HG03354 (cell line): ENCODE data around the gene URM1.
A peak's percentile ranks its signal among the peaks of the same experiment; 100 is the strongest.
"Not testable (repeated sequence)": the region's sequence is repeated elsewhere in the genome, so short reads cannot be mapped to it uniquely, and the experiment has no call there.

Experiments
- ATAC-seq: cut with Tn5 transposase; IDR thresholded peaks from one replicate; pipeline ENCODE4 v1.9.1; 2021; ENCODE audit warnings: mild to moderate bottlenecking; ENCODE audit not compliant: unreplicated experiment, poor library complexity, severe bottlenecking

Gene URM1

DNA sequence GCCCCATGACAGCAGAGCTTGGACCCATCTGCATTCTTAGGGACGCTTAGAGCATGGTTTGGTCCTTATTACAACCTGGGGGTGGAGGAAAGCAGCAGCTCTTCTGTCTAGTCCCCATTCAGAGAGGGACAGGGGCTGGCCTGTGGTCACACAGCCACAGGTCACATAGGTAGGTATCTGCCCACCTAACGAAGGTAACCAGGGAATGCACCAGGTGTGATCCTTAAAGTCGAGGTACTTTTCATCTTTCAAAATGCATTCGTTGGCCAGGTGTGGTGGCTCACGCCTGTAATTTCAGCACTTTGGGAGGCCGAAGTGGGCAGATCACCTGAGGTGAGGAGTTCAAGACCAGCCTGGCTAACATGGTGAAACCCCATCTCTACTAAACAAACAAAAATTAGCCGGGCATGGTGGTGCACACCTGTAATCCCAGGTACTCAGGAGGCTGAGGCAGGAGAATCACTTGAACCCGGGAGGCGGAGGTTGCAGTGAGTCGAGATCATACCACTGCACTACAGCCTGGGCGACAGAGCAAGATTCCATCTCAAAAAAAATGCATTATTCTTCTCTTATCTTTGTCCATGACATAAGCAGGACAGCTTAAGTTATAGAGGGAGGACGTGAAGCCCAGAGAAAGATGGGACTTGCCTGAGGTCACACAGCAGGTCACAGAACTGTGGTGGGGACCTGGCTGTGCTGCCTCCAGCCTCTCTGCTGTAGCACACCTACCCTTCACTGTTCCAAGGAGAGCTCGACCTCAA is 51.0 kb downstream of the URM1 start:
- ATAC-seq = not testable (repeated sequence)

DNA sequence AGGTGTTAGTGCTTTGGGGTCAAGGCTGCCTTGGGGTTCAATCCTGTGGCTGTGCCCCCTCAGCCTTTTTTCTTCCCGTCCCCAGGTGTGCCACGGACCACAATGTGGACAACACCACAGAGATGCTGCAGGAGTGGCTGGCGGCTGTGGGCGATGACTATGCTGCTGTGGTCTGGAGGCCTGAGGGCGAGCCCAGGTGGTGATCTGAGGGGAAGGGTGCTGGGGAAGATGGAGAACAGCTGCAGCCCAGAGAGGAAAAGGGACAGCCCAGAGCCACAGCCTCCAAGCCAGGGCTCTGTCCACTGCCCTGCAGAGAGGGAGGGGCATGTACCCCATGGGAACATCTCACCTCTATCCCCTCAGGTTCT is 51.6 kb downstream of the URM1 start:
- no peak for ATAC-seq

DNA sequence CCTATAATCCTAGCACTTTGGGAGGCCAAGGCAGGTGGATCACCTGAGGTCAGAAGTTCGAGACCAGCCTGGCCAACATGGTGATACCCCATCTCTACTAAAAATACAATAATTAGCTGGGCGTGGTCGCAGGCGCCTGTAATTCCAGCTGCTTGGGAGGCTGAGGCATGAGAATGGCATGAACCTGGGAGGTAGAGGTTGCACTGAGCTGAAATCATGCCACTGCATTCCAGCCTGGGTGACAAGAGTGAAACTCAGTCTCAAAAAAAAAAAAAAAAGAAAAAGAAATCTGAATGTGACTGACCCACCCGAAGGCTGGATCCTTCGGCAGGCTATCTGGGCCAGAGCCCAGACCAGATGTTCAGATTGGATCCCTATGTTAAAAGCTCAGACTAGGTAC is 52.2 kb downstream of the URM1 start:
- not testable (repeated sequence) for ATAC-seq

DNA sequence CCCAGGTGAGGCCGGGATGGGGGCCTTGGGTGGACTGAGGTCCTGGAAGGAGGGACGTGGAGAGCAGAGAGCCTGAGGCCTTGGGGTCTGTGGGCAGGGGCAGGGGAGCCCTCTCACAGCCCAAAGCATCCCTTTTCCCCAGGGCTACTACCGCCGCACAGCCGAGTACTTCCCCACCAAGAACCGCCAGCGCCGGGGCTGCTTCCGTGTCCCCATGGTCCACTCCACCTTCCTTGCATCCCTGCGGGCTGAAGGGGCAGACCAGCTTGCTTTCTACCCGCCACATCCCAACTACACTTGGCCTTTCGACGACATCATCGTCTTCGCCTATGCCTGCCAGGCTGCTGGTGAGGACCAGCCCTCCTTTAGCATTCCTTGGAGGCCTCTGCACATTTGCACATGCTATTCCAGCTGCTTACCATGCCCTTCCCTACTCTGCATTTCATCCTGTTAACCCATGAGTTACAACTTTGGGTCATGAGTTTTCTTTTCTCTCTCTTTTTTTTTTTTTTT is 53.1 kb downstream of the URM1 start:
- ATAC-seq = no peak

DNA sequence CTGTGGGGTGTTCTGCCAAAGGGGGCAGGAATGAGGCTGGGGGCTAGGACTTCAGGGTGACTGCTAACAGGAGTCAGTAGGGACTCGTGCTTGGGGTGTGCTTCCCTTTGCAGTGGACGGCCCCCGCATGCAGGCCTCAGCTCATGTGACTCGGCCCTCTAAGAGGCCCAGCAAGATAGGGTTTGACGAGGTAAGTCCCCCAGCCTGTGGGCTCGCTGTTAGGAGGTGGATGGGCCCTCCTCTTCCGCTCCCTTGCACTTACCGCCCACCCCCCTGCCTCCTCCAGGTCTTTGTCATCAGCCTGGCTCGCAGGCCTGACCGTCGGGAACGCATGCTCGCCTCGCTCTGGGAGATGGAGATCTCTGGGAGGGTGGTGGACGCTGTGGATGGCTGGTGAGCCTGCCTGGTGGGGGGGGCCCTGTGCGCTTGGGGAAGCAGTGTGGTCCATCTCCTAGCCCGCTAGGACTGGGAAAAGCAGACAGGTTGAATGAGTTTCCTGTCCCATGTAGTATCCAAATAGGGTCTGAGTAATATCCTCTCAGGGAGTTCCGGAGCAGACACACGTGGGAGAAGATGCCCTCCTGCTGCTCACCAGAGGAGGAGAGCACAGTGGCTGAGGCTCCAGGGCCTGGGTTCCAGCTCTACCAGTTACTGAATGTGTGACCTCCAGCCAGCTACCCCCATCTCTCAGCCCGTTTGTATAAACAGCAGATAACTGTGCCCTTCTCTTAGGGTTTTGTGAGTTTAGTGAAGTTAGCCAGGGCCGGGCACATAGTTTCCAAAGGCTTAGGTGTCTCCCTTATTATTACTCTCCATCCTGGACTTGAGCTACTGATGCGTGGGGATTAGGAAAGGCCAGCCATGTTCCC is 57.7 kb downstream of the URM1 start:
- ATAC-seq = no peak

DNA sequence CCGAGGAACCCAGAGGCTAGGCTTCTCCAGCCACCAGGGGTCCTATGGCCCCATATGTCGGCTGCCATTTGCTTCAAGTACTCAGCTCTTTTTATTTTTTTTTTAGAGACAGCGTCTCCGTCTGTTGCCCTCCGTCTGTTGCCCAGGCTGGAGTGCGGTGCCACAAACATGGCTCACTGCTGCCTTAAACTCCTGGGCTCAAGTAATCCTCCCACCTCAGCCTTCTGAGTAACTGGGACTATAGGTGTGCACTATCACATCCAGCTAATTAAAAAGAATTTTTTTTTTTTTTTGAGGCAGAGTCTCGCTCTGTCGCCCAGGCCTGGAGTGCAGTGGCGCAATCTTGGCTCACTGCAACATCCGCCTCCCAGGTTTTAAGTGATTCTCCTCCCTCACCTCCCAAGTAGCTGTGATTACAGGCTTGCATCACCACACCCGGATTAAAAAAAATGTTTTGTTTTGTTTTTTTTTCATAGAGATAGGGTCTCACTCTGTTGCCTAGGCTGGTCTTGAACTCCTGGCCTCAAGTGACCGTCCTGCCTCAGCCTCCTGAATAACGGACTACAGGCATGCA is 58.4 kb downstream of the URM1 start:
- no peak for ATAC-seq

DNA sequence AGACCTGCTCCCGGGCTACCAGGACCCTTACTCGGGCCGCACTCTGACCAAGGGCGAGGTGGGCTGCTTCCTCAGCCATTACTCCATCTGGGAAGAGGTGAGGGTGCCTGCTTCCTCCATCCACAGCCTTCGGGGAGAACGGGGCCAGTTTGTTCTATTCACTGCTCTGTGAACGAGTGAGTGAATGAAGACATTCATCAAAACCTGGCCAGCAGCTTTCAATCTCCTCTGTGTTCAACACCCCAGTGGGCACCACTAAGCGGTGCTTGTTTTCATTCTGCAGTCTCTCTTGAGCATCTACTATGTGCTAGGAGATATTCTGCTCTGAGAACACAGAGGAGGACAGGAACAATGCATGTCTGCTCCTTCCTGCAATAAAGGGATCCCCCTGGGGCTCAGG is 60.0 kb downstream of the URM1 start:
- no peak for ATAC-seq

DNA sequence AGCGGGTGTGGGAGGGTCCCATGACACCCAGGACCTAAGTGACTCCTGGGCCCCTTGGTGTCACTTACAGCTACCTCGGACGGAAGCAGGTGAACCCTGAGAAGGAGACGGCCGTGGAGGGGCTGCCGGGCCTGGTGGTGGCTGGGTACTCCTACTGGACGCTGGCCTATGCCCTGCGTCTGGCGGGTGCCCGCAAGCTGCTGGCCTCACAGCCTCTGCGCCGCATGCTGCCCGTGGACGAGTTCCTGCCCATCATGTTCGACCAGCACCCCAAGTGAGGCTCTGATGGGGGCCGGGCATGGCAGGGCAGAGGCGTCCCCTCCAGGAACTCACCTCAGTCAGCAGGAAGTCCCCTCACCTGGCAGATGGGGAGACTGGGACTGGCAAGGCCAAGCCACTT is 63.2 kb downstream of the URM1 start:
- no peak for ATAC-seq

DNA sequence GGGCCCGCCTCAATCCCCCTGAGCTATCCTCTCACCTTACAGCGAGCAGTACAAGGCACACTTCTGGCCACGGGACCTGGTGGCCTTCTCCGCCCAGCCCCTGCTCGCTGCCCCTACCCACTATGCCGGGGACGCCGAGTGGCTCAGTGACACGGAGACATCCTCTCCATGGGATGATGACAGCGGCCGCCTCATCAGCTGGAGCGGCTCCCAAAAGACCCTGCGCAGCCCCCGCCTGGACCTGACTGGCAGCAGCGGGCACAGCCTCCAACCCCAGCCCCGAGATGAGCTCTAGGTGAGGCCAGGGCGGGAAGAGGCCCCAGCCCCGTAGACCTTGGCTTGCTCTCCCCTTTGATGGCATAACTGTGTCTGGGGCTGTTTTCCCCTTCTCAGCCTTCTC is 64.4 kb downstream of the URM1 start:
- no peak for ATAC-seq

DNA sequence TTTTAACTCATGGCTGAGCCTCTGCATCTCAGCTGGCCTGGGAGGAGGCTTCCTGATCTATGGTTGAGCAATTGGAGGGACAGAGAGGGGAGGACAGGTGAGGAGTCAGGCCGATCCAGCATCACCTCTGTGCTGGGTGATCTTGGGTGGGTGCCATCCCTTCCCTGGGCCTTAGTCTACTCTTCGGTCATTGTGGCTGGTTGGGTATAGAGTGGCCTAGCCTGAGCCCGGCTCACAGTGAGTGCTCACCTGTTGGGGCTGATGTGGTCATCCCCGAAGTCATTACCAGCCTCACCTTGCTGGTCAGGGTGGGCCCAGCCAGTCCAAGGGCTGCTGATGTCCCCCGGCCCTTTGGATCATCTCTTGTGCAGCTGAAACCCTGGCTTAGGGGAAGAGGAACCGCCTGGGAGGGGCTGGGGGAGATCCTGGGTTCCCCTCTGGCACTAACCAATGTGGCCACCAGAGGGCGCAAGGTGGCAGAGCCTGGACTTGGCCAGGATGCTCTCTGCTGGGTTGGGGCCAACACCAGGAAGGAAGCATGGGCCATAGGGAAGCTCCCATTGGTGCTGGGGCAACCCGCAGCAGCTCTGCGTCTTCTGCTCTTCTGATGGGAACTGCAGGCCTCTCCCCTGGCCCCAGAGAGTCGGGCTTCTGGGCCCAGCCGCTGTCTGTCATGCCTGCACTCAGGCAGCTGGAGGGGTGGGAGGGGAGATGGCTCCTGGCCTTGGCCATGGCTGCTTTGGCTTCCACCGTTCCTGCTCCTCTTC is 67.4 kb downstream of the URM1 start:
- peak; percentile 65 for ATAC-seq

DNA sequence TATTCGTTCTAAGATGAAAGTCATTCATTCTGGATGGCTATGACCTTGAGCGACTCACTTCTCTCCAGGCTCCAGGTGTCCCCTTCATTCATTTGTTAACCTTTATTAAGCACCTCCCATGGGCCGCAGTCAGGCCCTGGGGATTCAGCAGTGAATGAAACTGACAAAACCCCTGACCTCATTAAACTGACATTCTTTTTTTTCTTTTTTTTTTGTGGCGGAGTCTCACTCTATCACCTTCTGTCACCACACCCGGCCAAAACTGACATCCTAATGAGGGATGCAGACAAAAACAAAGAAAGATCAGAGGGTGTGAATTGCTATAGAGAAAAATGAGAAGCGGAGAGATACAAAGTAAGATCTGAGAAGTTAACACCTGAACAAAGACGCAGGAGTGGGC is 68.1 kb downstream of the URM1 start:
- no peak for ATAC-seq
